Activated CD4-positive, alpha-beta T cell treated with anti-CD3 and anti-CD28 coated beads, Interleukin-2, amount 10 ng/mL, durations not matched to agents 7 days and 5 days (primary cell): ENCODE data around the gene TBRG4. TPM values are rescaled to one million over a fixed set of nuclear protein-coding genes. Genes with fewer than 3 reads are reported as not detected.
A peak's percentile ranks its signal among the peaks of the same experiment; 100 is the strongest.

ENCODE experiments used
- CTCF ChIA-PET: fragments of 350-600 bp; sonication (Branson Sonifier 250); formaldehyde crosslinking; loops from one replicate; lab custom pipeline; 2021; ENCODE audit warnings: antibody characterized with exemption; lab: Charles Lee
- POLR2A ChIA-PET: fragments of 350-600 bp; sonication (Branson Sonifier 250); formaldehyde crosslinking; loops from one replicate; lab custom pipeline; 2021; ENCODE audit warnings: antibody characterized with exemption; lab: Charles Lee
- DNase-seq: peaks from one replicate; pipeline ENCODE4 v3.0.0-alpha.2; 2020
- H3K27ac Mint-ChIP-seq: one replicate; pipeline ENCODE4 v1.8.0; 2021; ENCODE audit warnings: mild to moderate bottlenecking, moderate library complexity, mixed read lengths
- H3K27me3 Mint-ChIP-seq: one replicate; pipeline ENCODE4 v1.8.0; 2021; ENCODE audit warnings: mixed read lengths
- H3K36me3 Mint-ChIP-seq: one replicate; pipeline ENCODE4 v1.8.0; 2021; ENCODE audit warnings: low read depth, mixed read lengths
- H3K4me1 Mint-ChIP-seq: one replicate; pipeline ENCODE4 v1.8.0; 2021; ENCODE audit warnings: mixed read lengths
- H3K4me3 Mint-ChIP-seq: one replicate; pipeline ENCODE4 v1.8.0; 2021; ENCODE audit warnings: mild to moderate bottlenecking, moderate library complexity, mixed read lengths
- H3K9me3 Mint-ChIP-seq: one replicate; pipeline ENCODE4 v1.8.0; 2021; ENCODE audit warnings: mixed read lengths
- total RNA-seq, 2 experiments: library from RNA; stranded (reverse); gene quantifications; one replicate each; pipeline ENCODE4 v1.2.3, GENCODE V29; 2021

Gene TBRG4
- total RNA-seq, 2 experiments from 2014 or later: 98.9 to 102 TPM

DNA sequence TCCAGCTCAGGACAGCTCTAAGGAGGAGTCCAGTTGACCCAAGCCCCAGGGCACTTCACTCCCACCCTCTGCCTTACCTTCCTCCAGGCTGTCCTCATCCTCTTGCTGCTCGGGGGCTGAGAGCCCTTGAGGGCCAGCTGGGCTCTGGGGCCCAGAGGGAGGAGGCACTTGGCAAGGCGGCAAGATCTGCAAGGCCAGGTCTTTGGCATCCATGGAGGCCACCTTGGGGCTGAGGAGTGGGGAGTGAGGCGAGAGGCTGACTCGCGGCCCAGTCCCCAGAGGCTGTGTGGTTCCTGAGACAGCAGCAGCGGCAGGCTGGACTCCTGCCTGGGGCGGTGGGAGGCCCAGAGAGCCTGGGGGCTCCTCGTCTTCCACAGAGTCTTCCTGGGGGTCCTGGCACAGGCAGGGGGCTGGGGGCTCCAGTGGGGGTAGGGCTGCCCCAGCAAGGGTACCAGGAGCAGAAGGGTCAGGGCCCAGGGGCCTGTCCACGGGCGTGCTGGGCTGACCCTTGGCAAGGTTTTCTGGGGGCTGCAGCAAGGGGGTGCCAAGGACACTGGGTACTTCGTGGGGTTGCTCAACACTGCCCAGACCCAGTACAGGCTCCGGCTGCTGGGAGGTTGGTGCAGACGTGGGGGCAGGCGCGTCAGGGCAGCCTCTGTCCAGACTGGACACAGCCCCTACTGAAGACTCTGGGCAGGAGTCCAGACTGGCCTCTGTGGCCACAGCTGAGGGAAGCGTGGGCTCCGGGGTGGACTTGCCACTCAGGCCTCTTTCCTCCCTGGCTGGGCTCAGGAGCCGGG is 29.3 kb downstream of the TBRG4 start:
- H3K27me3 Mint-ChIP-seq: peaks cover 2% of the 10 kb centered on the region
- no peak overlapping the region for H3K27ac Mint-ChIP-seq
- no peaks in the 10 kb centered on the region for H3K9me3 Mint-ChIP-seq
- H3K4me1 Mint-ChIP-seq: no peaks in the 10 kb centered on the region
- H3K4me3 Mint-ChIP-seq: no peak overlapping the region
- CTCF ChIA-PET: no interaction called here
- DNase-seq: no peak
- POLR2A ChIA-PET: no interaction called here
- H3K36me3 Mint-ChIP-seq: peaks cover 3% of the 10 kb centered on the region

- no peak overlapping the region for H3K27ac Mint-ChIP-seq
- H3K27me3 Mint-ChIP-seq: no peaks in the 10 kb centered on the region
- H3K9me3 Mint-ChIP-seq: no peaks in the 10 kb centered on the region
- no peaks in the 10 kb centered on the region for H3K4me1 Mint-ChIP-seq
- CTCF ChIA-PET: no interaction called here
- peaks cover 3% of the 10 kb centered on the region for H3K36me3 Mint-ChIP-seq
- H3K4me3 Mint-ChIP-seq: no peak overlapping the region
- POLR2A ChIA-PET: no interaction called here
- DNase-seq: no peak
Observed at GRCh38 chr7:45081670-45081974, 29.9 kb downstream of the TBRG4 start.

DNA sequence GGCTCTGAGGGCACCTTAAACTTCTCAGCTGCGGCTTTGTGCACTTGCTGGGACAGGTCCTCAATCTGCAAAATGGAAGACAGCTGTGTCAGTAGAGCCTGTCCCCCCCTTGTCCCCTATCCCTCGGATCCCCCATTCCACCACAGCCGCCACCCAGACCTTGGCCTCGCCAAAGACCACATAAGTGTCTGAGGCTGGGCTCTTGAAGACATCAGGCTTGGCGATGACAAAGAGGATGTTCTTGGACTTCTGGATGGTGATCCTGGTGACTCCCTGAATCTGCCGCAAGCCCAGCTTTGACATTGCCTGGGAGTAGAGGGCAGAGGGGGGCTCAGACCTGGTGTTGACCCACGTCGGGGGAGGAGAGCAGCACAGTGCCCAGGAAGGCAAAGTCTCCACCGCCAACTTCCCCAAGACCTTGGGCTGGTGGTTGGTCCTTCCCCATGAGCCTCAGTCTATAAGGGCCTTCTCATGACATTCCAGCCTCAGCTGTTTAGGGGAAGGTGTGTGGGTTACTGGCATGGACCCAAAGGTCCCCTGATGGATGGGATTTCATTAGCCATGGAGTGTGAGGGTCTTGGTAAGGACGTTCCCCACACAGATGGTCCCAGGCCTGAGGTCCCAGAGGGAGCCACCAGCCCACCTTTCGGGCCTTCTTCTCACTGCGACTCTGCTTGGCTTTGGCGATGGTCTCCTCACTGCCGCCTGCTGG is 30.4 kb downstream of the TBRG4 start:
- peaks cover 7% of the 10 kb centered on the region for H3K36me3 Mint-ChIP-seq
- no peaks in the 10 kb centered on the region for H3K27me3 Mint-ChIP-seq
- peak overlapping the region; percentile 64 for H3K27ac Mint-ChIP-seq
- DNase-seq: no peak
- no peak overlapping the region for H3K4me3 Mint-ChIP-seq
- no peaks in the 10 kb centered on the region for H3K4me1 Mint-ChIP-seq
- ChIA-PET POLR2A (no interaction called here), CTCF (interaction anchor here (1.3 kb wide), 2 partner anchors 10 to 11 kb away, joined by 3 read pairs; no protein-coding TSS in a partner anchor)
- H3K9me3 Mint-ChIP-seq: no peaks in the 10 kb centered on the region

GRCh38 chr7:45080265-45080957 is 31.1 kb downstream of the TBRG4 start:
- Mint-ChIP-seq H3K4me3 (no peak overlapping the region), H3K9me3 (no peaks in the 10 kb centered on the region), H3K27ac (peak overlapping the region; percentile 67), H3K4me1 (peaks cover 3% of the 10 kb centered on the region), H3K36me3 (peaks cover 7% of the 10 kb centered on the region), H3K27me3 (no peaks in the 10 kb centered on the region)
- POLR2A ChIA-PET: no interaction called here
- CTCF ChIA-PET: interaction anchor here (1.3 kb wide), 2 partner anchors 9 to 11 kb away, joined by 3 read pairs; no protein-coding TSS in a partner anchor
- peak; percentile 24 for DNase-seq

GRCh38 chr7:45078125-45078681 is 33.3 kb downstream of the TBRG4 start:
- H3K4me1 Mint-ChIP-seq: peaks cover 3% of the 10 kb centered on the region
- POLR2A ChIA-PET: no interaction called here
- H3K27me3 Mint-ChIP-seq: no peaks in the 10 kb centered on the region
- CTCF ChIA-PET: no interaction called here
- H3K9me3 Mint-ChIP-seq: no peaks in the 10 kb centered on the region
- H3K36me3 Mint-ChIP-seq: peaks cover 22% of the 10 kb centered on the region
- peak overlapping the region; percentile 60 for H3K27ac Mint-ChIP-seq
- H3K4me3 Mint-ChIP-seq: no peak overlapping the region
- no peak for DNase-seq

GRCh38 chr7:45077579-45077978 is 33.9 kb downstream of the TBRG4 start:
- DNase-seq: no peak
- POLR2A ChIA-PET: no interaction called here
- H3K4me3 Mint-ChIP-seq: no peak overlapping the region
- CTCF ChIA-PET: interaction anchor here (1.0 to 1.3 kb wide), 2 partner anchors 10 to 23 kb away, joined by 3 to 4 read pairs; no protein-coding TSS in a partner anchor
- H3K27me3 Mint-ChIP-seq: no peaks in the 10 kb centered on the region
- no peak overlapping the region for H3K27ac Mint-ChIP-seq
- H3K4me1 Mint-ChIP-seq: peaks cover 4% of the 10 kb centered on the region
- peaks cover 28% of the 10 kb centered on the region for H3K36me3 Mint-ChIP-seq
- no peaks in the 10 kb centered on the region for H3K9me3 Mint-ChIP-seq

DNA sequence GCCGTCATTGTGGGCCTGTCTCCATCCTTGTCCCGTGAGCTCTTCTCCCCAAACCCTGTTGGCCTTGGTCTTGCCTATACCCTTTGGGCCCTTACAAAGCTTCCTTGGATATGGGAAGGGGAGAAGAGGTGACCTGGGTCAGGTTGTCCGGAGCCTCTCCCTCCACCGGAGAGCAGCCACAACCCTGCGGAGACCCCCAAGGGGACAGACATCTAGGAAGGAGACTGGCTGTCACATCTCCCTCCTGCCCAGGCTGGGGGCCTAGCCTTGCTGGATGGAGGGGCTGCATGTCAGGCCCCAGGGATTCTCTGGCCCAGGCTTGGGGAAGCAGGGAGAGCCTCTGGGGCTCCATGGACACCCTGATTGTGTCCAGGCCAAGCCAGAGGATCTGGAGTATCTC is 34.6 kb downstream of the TBRG4 start:
- no peak overlapping the region for H3K27ac Mint-ChIP-seq
- DNase-seq: no peak

GRCh38 chr7:45075871-45076796 is 35.4 kb downstream of the TBRG4 start:
- Mint-ChIP-seq H3K4me1 (peaks cover 4% of the 10 kb centered on the region), H3K4me3 (no peak overlapping the region), H3K27me3 (no peaks in the 10 kb centered on the region), H3K36me3 (peaks cover 40% of the 10 kb centered on the region), H3K27ac (no peak overlapping the region), H3K9me3 (no peaks in the 10 kb centered on the region)
- POLR2A ChIA-PET: no interaction called here
- CTCF ChIA-PET: interaction anchor here (0.7 to 1.3 kb wide), 3 partner anchors 21 to 103 kb away, joined by 3 to 4 read pairs (median 3); no protein-coding TSS in a partner anchor
- DNase-seq: no peak

More for the DNA sequence above, 34.6 kb downstream of the TBRG4 start:
- Mint-ChIP-seq H3K36me3 (peaks cover 34% of the 10 kb centered on the region), H3K4me1 (peaks cover 4% of the 10 kb centered on the region), H3K4me3 (no peak overlapping the region), H3K27me3 (no peaks in the 10 kb centered on the region), H3K9me3 (no peaks in the 10 kb centered on the region)
- ChIA-PET POLR2A (no interaction called here), CTCF (interaction anchor here (0.7 to 1.3 kb wide), 3 partner anchors 10 to 103 kb away, joined by 3 to 4 read pairs (median 3); no protein-coding TSS in a partner anchor)

DNA sequence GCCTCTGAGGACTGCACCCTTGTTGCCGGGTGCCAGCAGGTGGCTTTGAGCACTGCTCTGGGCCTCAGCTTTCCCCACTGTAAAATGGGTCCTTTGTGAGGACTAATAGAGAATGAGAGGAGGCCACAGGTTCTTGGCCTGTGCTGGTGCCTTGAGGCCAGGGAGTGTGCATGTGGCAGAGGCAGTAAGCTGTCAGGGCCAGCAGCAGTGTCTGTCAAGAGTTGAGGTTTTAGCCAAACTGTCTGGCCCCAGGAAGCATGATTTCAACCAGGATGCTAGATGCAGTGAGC is 36.2 kb downstream of the TBRG4 start:
- Mint-ChIP-seq H3K27ac (peak overlapping the region; percentile 25), H3K9me3 (no peaks in the 10 kb centered on the region), H3K4me1 (peaks cover 4% of the 10 kb centered on the region), H3K4me3 (no peak overlapping the region), H3K36me3 (peaks cover 45% of the 10 kb centered on the region), H3K27me3 (no peaks in the 10 kb centered on the region)
- CTCF ChIA-PET: interaction anchor here (1.2 kb wide), 1 partner anchor 28 kb away, joined by 3 read pairs; no protein-coding TSS in a partner anchor
- POLR2A ChIA-PET: no interaction called here
- no peak for DNase-seq

GRCh38 chr7:45074528-45075354 is 36.8 kb downstream of the TBRG4 start:
- H3K36me3 Mint-ChIP-seq: peaks cover 51% of the 10 kb centered on the region
- H3K27ac Mint-ChIP-seq: peak overlapping the region; percentile 25
- H3K4me1 Mint-ChIP-seq: peaks cover 4% of the 10 kb centered on the region
- POLR2A ChIA-PET: no interaction called here
- H3K27me3 Mint-ChIP-seq: no peaks in the 10 kb centered on the region
- no peak for DNase-seq
- no peaks in the 10 kb centered on the region for H3K9me3 Mint-ChIP-seq
- no peak overlapping the region for H3K4me3 Mint-ChIP-seq
- CTCF ChIA-PET: interaction anchor here (1.2 kb wide), 1 partner anchor 29 kb away, joined by 3 read pairs; no protein-coding TSS in a partner anchor

GRCh38 chr7:45073786-45074527 is 37.5 kb downstream of the TBRG4 start:
- ChIA-PET CTCF (interaction anchor here (1.0 to 1.9 kb wide), 2 partner anchors 15 to 16 kb away, joined by 3 to 4 read pairs; partner anchors contain the start of gene NACAD), POLR2A (no interaction called here)
- Mint-ChIP-seq H3K4me1 (peaks cover 4% of the 10 kb centered on the region), H3K27ac (no peak overlapping the region), H3K9me3 (no peaks in the 10 kb centered on the region), H3K36me3 (peaks cover 59% of the 10 kb centered on the region), H3K27me3 (no peaks in the 10 kb centered on the region), H3K4me3 (no peak overlapping the region)
- DNase-seq: no peak
